Thoracic aorta (tissue), 2 donors: ENCODE results near the gene LIMS4. TPM values are rescaled to one million over a fixed set of nuclear protein-coding genes. Genes with fewer than 3 reads are reported as not detected.
"Not testable (repeated sequence)": the region's sequence is repeated elsewhere in the genome, so short reads cannot be mapped to it uniquely, and the experiment has no call there.

Source experiments
- ATAC-seq: fragments of 150-250 bp; one replicate; pipeline ENCODE4 v1.8.0; 2017; ENCODE audit warnings: low read depth; ENCODE audit not compliant: insufficient number of reproducible peaks, low FRiP score
- DNase-seq: peaks from one replicate; pipeline ENCODE4 v3.0.0-alpha.2; 2020; ENCODE audit warnings: low spot score
- H3K27ac ChIP-seq, 2 donors: fragments of 200-600 bp; sonication (generic); 1 replicate in 1 of 2; 2 replicates in 1 of 2; pipeline ENCODE4 v1.5.1; 2016; ENCODE audit warnings: mild to moderate bottlenecking in 2 of 2, moderate library complexity in 2 of 2
- H3K27me3 ChIP-seq: fragments of 200-600 bp; sonication (generic); replicated peaks from 2 replicates; pipeline ENCODE4 v1.6.0; 2016; ENCODE audit warnings: mild to moderate bottlenecking; ENCODE audit not compliant: insufficient read depth
- H3K36me3 ChIP-seq: fragments of 200-600 bp; sonication (generic); one replicate; pipeline ENCODE4 v1.5.1; 2016
- H3K4me1 ChIP-seq, 2 donors: fragments of 200-600 bp; sonication (generic); 1 replicate in 1 of 2; 2 replicates in 1 of 2; pipeline versions ENCODE4 v1.5.1 to v1.6.0; 2016; ENCODE audit warnings: low read depth in 2 of 2, mild to moderate bottlenecking in 1 of 2; ENCODE audit not compliant: control insufficient read depth in 1 of 2
- H3K4me3 ChIP-seq: fragments of 200-600 bp; sonication (generic); 2 replicates; pipeline ENCODE4 v1.5.1; 2016; ENCODE audit warnings: mild to moderate bottlenecking
- H3K9me3 ChIP-seq: fragments of 200-600 bp; sonication (generic); 2 replicates; pipeline ENCODE4 v1.5.1; 2016
- total RNA-seq, 2 donors: library from RNA; depleted of rRNA; stranded (reverse); fragments of >200 nt; gene quantifications; one replicate each; pipeline versions ENCODE4 v1.1.0 to v1.2.3, GENCODE V29; 2016

LIMS4 gene, protein sequence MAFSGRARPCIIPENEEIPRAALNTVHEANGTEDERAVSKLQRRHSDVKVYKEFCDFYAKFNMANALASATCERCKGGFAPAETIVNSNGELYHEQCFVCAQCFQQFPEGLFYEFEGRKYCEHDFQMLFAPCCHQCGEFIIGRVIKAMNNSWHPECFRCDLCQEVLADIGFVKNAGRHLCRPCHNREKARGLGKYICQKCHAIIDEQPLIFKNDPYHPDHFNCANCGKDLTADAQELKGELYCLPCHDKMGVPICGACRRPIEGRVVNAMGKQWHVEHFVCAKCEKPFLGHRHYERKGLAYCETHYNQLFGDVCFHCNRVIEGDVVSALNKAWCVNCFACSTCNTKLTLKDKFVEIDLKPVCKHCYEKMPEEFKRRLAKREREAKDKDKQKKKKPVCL
- total RNA-seq: 10 to 100 TPM; 24.6 to 66.8 TPM

DNA sequence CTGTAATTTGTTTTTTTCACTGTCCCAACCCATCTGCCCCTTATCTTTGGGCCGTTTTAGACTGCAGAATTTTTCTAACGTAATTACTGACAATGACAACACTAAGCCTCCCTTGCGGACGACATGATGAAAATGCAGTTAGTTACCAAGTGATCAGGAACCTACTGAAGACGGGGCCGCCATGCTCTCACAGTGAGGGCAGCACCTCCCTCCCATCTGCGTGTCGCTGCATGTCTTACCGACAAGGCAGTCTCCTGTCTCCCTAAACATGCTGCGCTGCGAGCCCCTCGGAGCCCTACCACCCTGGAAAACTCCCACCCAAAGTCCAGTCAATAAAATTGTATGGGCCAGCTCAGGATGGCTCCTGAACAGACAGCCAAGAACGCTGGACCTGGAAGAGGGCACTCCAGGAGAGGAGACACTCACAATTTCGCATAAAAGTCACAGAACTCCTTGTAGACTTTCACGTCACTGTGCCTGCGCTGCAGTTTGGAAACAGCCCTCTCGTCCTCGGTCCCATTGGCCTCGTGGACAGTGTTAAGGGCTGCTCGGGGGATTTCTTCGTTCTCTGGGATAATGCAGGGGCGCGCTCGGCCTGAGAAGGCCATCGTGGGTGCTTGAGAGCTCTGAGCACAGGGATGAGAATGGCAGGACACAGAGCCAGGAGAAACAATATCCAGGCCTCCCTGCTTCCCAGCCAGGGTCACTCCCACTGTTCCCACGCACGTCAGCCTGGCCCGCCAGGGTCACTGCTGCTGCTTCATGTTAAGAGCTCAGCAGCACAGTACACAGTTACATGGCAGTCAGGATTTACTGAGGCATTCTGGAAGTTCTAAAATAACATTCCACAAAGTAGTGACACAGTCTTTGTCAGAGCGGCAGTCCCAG lies at the start of gene LIMS4:
LIMS4 (minus strand) TSS at position 646 of the 888 bp plus-strand sequence; CDS start at position 608, 38 bp downstream.
- not testable (repeated sequence) for H3K27ac ChIP-seq, H3K27me3 ChIP-seq, H3K4me1 ChIP-seq, H3K4me3 ChIP-seq, DNase-seq, H3K9me3 ChIP-seq, H3K36me3 ChIP-seq
- peak; percentile 77 for ATAC-seq

DNA sequence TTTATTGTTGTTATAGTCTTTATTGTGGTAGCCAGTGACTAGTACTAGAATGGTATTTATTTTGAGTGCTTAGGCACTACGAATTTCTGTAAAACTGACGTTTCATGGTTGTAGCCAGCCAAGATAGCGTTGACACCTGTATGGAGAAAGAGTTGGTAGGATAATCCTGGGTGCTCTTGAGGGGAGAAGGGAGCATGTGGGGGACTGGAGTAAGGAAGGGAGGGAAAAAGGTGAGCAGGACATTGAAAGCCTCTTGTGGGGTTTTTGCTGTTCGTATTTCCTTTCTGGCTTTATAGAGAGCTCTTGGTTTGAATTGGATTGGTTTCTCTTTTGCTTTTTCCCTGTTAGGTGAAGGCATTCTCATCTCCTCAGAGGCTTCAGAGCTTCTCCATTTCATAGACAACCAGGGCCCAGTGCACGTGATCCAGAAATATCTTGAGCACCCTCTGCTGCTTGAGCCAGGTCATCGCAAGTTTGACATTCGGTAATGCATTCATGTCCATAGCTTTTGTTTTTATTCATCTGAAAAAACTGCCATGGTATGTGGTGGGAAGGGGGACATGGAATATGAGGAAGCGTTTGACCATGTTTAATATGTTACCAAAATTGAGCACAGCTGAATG lies 27.2 kb upstream of the LIMS4 start:
- H3K4me3 ChIP-seq, H3K27me3 ChIP-seq, DNase-seq, H3K4me1 ChIP-seq, H3K9me3 ChIP-seq, ATAC-seq, H3K27ac ChIP-seq, H3K36me3 ChIP-seq: not testable (repeated sequence)

DNA sequence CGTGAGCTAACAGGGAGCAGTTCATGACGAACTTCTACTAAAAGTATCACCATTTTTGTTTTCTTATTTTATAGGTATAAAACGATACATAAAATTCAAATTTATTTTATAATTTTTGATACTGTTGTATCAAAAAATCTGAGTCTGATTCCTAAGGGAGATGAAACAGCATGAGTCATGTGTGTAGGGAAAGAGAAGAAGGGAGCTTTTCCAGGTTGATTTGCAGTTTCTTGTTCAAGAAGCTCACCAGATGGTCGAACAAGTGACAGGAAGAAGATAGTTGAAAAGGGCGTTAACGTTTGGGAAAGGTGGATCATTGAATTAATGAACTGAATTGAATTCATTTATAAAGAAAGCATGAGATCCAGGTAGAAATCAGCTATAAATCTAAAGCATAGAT lies 23.4 kb upstream of the LIMS4 start:
- not testable (repeated sequence) for ATAC-seq, H3K9me3 ChIP-seq, H3K4me1 ChIP-seq, H3K4me3 ChIP-seq, H3K27me3 ChIP-seq, H3K27ac ChIP-seq, DNase-seq, H3K36me3 ChIP-seq

DNA sequence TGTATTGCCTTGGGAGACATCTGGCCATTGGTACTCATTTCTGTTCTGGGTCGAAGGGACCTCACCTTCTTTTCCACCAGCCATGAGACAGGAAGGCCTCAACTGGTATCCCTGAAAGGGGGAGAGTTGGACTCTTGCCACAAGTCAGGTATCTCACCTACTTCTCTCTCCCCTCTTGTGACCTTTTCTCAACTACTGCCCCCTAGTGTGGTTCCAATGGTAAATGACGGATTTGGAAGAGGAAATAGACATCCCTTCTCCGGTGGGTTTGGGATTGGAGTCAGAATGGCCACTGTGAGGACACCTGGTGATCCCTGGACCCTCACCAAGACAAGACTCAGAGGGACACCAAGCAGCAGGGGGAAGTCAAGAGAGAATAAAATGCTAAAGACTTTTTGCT lies 21.9 kb upstream of the LIMS4 start:
- ATAC-seq: not testable (repeated sequence)

DNA sequence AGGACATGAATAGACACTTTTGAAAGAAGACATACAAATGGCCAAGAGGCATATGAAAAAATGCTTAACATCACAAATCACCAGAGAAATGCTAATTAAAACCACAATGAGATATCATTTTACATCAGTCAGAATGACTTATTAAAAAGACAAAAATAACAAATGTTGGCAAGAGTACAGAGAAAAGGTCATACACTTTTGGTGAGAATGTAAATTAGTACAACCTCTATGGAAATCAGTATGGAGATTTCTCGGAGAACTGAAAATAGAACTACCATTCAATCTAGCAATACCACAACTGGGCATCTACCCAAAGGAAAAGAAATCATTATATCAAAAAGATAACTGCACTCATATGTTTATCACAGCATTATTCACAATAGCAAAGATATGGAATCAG lies 16.4 kb upstream of the LIMS4 start:
- not testable (repeated sequence) for H3K4me3 ChIP-seq, ATAC-seq, H3K27me3 ChIP-seq, H3K27ac ChIP-seq, H3K9me3 ChIP-seq, DNase-seq, H3K4me1 ChIP-seq, H3K36me3 ChIP-seq

More for the DNA sequence above, 21.9 kb upstream of the LIMS4 start:
- H3K9me3 ChIP-seq, H3K27me3 ChIP-seq, DNase-seq, H3K36me3 ChIP-seq, H3K4me3 ChIP-seq, H3K27ac ChIP-seq, H3K4me1 ChIP-seq: not testable (repeated sequence)

DNA sequence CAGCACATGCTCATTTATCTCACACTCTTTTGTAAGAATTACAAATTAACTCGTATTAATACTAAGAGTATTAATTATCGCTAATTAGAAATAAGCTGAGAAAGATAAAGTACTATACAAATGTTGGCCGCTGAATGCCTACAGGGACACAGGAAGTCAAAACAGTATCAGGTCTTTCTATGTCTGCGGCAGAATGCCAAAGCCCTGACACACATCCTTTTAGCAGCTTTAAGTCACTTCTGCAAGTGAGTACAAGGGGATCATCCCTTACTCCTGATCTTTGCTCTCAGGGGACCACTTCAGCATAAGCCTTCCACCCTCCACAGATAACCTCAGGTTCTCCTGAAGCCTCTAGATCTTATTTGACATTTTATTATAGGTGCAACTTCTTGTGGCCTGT lies 10.1 kb upstream of the LIMS4 start:
- H3K36me3 ChIP-seq, H3K27ac ChIP-seq, H3K4me1 ChIP-seq, H3K4me3 ChIP-seq, ATAC-seq, H3K27me3 ChIP-seq, DNase-seq, H3K9me3 ChIP-seq: not testable (repeated sequence)

DNA sequence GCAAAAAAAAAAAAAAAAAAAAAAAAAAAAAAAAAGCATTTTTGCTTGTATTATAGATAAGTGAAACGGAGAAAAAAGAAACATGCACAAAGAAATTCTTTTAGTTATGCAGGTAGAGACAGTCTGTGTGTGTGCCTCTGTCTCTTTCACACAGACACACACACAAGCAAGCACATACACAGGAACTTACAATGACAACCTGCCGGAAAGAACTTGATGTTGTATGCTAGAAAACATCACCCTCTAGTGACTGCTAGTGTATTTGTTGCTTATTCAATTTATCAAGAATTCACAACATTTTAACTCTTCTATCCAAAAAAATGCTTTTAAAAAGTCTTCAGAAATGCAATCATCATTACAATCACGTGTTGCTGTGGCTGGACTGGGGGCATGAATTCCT lies 8.6 kb upstream of the LIMS4 start:
- not testable (repeated sequence) for DNase-seq, H3K9me3 ChIP-seq, H3K27ac ChIP-seq, H3K27me3 ChIP-seq, H3K4me1 ChIP-seq, H3K36me3 ChIP-seq, H3K4me3 ChIP-seq
- peak; percentile 51 for ATAC-seq

DNA sequence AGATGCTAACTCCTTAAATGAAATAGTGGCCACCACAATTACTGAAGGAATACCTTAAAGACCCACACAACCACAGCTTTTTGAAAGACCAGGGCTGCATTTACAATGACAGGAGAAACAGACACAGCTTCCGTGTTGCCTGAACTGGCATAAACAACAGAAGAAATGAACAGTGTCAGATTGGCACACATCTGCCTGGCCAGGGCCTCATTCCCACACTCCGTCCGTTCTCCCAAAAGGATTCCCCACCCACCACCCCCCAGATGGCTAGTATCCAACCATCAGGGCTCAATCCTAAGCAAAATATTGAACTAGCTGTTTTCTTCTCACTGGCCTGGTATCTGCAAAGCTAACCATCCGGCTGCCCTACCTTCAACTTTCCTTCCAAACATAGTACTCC lies 7.5 kb upstream of the LIMS4 start:
- not testable (repeated sequence) for H3K27ac ChIP-seq, H3K27me3 ChIP-seq, H3K4me1 ChIP-seq, H3K36me3 ChIP-seq, DNase-seq, ATAC-seq, H3K9me3 ChIP-seq, H3K4me3 ChIP-seq

DNA sequence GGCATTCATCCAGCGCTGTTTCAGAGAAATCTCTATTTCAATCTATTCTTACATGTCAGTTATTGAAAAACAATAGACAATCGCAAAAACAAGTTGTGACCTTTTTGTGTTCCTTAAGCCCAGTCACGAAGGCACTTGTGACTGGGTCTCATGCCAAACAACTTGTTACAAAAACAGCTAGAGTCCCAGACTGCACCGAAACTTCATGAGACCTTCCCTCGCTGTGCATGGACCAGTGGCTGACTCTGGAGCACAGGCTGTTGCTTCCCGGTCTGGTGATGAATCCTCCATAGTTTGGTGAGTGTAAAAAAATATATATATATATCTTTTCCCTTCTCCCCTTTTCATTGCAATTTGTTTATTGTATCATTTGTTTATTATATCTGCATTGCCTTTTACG lies 4.8 kb upstream of the LIMS4 start:
- not testable (repeated sequence) for H3K27ac ChIP-seq, H3K36me3 ChIP-seq, H3K4me1 ChIP-seq, ATAC-seq, H3K4me3 ChIP-seq, H3K9me3 ChIP-seq, DNase-seq, H3K27me3 ChIP-seq

DNA sequence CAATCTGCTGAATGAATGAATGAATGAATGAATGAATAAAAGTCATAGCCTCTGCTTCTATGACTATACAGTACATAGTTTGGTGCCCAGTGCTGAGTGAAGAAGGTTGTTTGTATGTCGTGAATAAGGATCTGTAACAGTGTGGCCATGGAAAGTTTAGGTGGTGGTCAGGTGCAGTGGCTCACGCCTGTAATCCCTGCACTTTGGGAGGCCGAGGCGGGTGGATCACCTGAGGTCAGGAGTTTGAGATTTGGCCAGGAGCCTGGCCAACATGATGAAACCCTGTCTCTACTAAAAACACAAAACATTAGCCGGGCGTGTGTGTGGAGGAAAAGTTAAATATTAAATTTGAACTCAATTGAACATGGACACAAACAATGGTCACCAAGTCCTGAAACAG lies 4.3 kb upstream of the LIMS4 start:
- H3K27ac ChIP-seq: not testable (repeated sequence)

DNA sequence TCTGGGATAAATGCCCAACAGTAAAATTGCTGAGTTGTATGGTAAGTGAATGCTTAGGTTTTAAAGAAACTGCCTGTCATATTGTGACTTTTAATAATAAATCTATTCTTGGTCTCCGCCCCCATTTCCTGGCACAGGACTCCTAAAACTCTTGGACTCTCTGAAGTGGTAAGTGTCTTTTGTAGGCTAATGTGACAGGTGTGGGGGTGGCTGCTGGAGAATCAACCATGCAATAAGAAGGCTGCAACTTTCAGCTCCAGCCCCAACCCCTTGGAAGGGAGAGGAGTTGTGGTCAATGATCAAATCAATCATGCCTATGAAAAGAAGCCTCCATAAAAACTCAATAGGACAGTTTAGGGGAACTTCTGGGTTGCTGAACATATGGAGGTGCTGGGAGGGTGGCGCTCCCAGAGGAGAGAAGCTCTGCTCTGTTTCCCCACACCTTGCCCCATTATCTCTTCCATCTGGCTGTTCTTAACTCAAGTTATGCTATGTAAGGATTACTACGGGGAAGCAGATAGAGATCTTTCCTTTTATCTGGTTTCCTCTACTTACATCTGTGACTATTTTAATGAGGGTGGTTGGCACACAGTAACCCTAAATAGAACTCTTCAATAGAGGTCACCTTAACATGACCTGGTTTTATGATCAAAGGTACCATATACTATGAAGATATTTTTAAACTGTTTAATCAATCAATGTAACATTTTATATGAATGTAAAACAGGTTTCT lies 3.2 kb upstream of the LIMS4 start:
- not testable (repeated sequence) for H3K27ac ChIP-seq, H3K4me1 ChIP-seq, DNase-seq, H3K27me3 ChIP-seq, ATAC-seq, H3K9me3 ChIP-seq, H3K4me3 ChIP-seq, H3K36me3 ChIP-seq

More for the DNA sequence above, 4.3 kb upstream of the LIMS4 start:
- H3K4me3 ChIP-seq, H3K9me3 ChIP-seq, H3K4me1 ChIP-seq, H3K36me3 ChIP-seq, DNase-seq, H3K27me3 ChIP-seq, ATAC-seq: not testable (repeated sequence)
